Gastrocnemius medialis (tissue), 4 donors: Measurements from ENCODE around the gene NR4A1. TPM values are rescaled to one million over a fixed set of nuclear protein-coding genes. Genes with fewer than 3 reads are reported as not detected.
A peak's percentile ranks its signal among the peaks of the same experiment; 100 is the strongest.

Experiments used
- ATAC-seq, 2 donors: fragments of 150-250 bp; one replicate each; pipeline ENCODE4 v1.9.1; 2016
- DNase-seq, 2 donors: peaks; one replicate each; pipeline ENCODE4 v3.0.0-alpha.2; 2019
- H3K27ac ChIP-seq, 4 donors: fragments of 200-600 bp; sonication (generic); 1 replicate in 1 of 4; 2 replicates in 3 of 4; pipeline ENCODE4 v1.5.1; 2016 to 2018; ENCODE audit warnings: mild to moderate bottlenecking in 2 of 4, moderate library complexity in 1 of 4
- H3K27me3 ChIP-seq, 3 donors: fragments of 200-600 bp; sonication (generic) in 2 of 3; 1 replicate in 1 of 3; 2 replicates in 2 of 3; pipeline versions ENCODE4 v1.5.1 to v1.6.0; 2016 to 2019; ENCODE audit warnings: mild to moderate bottlenecking in 1 of 3, moderate library complexity in 1 of 3
- H3K36me3 ChIP-seq, 2 donors: fragments of 200-600 bp; sonication (generic) in 1 of 2; one replicate each; pipeline ENCODE4 v1.5.1; 2017 to 2018
- H3K4me1 ChIP-seq, 2 donors: fragments of 200-600 bp; sonication (generic) in 1 of 2; one replicate each; pipeline ENCODE4 v1.5.1; 2016 to 2017; ENCODE audit warnings: mild to moderate bottlenecking in 2 of 2
- H3K4me3 ChIP-seq, 4 donors: fragments of 200-600 bp; sonication (generic) in 3 of 4; 1 replicate in 1 of 4; 2 replicates in 3 of 4; pipeline ENCODE4 v1.5.1; 2016 to 2019; ENCODE audit warnings: mild to moderate bottlenecking in 2 of 4
- H3K9me3 ChIP-seq, 3 donors: fragments of 200-600 bp; sonication (generic) in 2 of 3; 1 replicate in 1 of 3; 2 replicates in 2 of 3; pipeline ENCODE4 v1.5.1; 2016 to 2019
- CTCF ChIP-seq, 5 experiments: fragments of 450-650 bp in 3 of 5; fragments of 200-600 bp in 2 of 5; sonication (generic) in 2 of 5; IDR thresholded peaks in 4 of 5; conservative IDR thresholded peaks in 1 of 5; 1 replicate in 4 of 5; 2 replicates in 1 of 5; pipeline ENCODE4 v1.5.1; 2016 to 2019; ENCODE audit warnings: antibody characterized with exemption in 5 of 5, mild to moderate bottlenecking in 3 of 5, moderate library complexity in 3 of 5
- POLR2A ChIP-seq, 2 donors: fragments of 450-650 bp; IDR thresholded peaks; one replicate each; pipeline ENCODE4 v1.6.1; 2017; ENCODE audit warnings: antibody characterized with exemption in 2 of 2, mild to moderate bottlenecking in 2 of 2, moderate library complexity in 2 of 2
- in situ Hi-C, 4 donors: fragments of 200-750 bp; cut with MboI; loops; one replicate each; pipeline versions ENCODE4 v1.15.0 to v1.8.0; 2017; ENCODE audit warnings: low sequenced_read_pairs in 4 of 4
- intact Hi-C: fragments of 100-400 bp; cut with DNase I; formaldehyde crosslinking; loops from one replicate; pipeline ENCODE4 v1.15.1; 2023; ENCODE audit warnings: low total_unique reads
- total RNA-seq, 4 donors: library from RNA; depleted of rRNA; stranded (reverse); fragments of >200 nt; gene quantifications; one replicate each; pipeline versions ENCODE4 v1.1.0 to v1.2.3, GENCODE V29; 2016

NR4A1 gene
- total RNA-seq, 4 donors from 2014 or later, result 36.3 to 248 (median 90.1) TPM

GRCh38 chr12:52063082-52063924, 12.1 kb downstream of the NR4A1 start:
- H3K27me3 ChIP-seq, result no peaks in the 10 kb centered on the region
- H3K36me3 ChIP-seq, result peaks cover 0 to 14% of the 10 kb centered on the region in 2 donors
- TF ChIP-seq POLR2A (IDR thresholded peaks at IDR 0.05) (no peak), CTCF (IDR thresholded peaks at IDR 0.05 in 4 of 5, conservative IDR thresholded peaks at IDR 0.05 in 1 of 5) (no peak)
- peak overlapping the region; percentile 77 to 95 (median 89) for H3K27ac ChIP-seq
- no peaks in the 10 kb centered on the region for H3K9me3 ChIP-seq
- in situ Hi-C loops (no loop called here), intact Hi-C loops (no loop called here)
- H3K4me3 ChIP-seq, result no peak overlapping the region
- peak in 1 of 2 donors; percentile 78 for DNase-seq
- peak in 1 of 2 donors; percentile 40 for ATAC-seq
- peaks cover 18 to 31% of the 10 kb centered on the region in 2 donors for H3K4me1 ChIP-seq

- ATAC-seq (peak; percentile 12 to 23), DNase-seq (peak in 1 of 2 donors; percentile 72)
- TF ChIP-seq POLR2A (IDR thresholded peaks at IDR 0.05), result peak; percentile 41 to 47
- TF ChIP-seq CTCF (IDR thresholded peaks at IDR 0.05 in 4 of 5, conservative IDR thresholded peaks at IDR 0.05 in 1 of 5), result no peak
- Histone ChIP-seq H3K9me3 (no peaks in the 10 kb centered on the region), H3K27ac (peak overlapping the region; percentile 77 to 95 (median 89)), H3K27me3 (no peaks in the 10 kb centered on the region), H3K36me3 (peaks cover 0 to 6% of the 10 kb centered on the region in 2 donors), H3K4me1 (peaks cover 20 to 31% of the 10 kb centered on the region in 2 donors), H3K4me3 (no peak overlapping the region)
- intact Hi-C loops, result no loop called here
- in situ Hi-C loops, result no loop called here
Measured at GRCh38 chr12:52063981-52064649, 12.9 kb downstream of the NR4A1 start.

- DNase-seq, result no peak
- intact Hi-C loops (no loop called here), in situ Hi-C loops (no loop called here)
- H3K4me1 ChIP-seq, result peaks cover 35 to 47% of the 10 kb centered on the region in 2 donors
- no peak for TF ChIP-seq POLR2A (IDR thresholded peaks at IDR 0.05)
- no peak for TF ChIP-seq CTCF (IDR thresholded peaks at IDR 0.05 in 4 of 5, conservative IDR thresholded peaks at IDR 0.05 in 1 of 5)
- H3K27me3 ChIP-seq, result no peaks in the 10 kb centered on the region
- no peak overlapping the region for H3K4me3 ChIP-seq
- no peaks in the 10 kb centered on the region for H3K36me3 ChIP-seq
- H3K27ac ChIP-seq, result no peak overlapping the region
- no peak for ATAC-seq
- H3K9me3 ChIP-seq, result no peaks in the 10 kb centered on the region
Measured at GRCh38 chr12:52066346-52067080, 15.3 kb downstream of the NR4A1 start.

- Histone ChIP-seq H3K36me3 (no peaks in the 10 kb centered on the region), H3K27ac (no peak overlapping the region), H3K4me1 (peaks cover 36 to 48% of the 10 kb centered on the region in 2 donors), H3K27me3 (no peaks in the 10 kb centered on the region), H3K4me3 (no peak overlapping the region), H3K9me3 (no peaks in the 10 kb centered on the region)
- TF ChIP-seq CTCF (IDR thresholded peaks at IDR 0.05 in 4 of 5, conservative IDR thresholded peaks at IDR 0.05 in 1 of 5), result no peak
- no peak for TF ChIP-seq POLR2A (IDR thresholded peaks at IDR 0.05)
- ATAC-seq (no peak), DNase-seq (no peak)
- in situ Hi-C loops (no loop called here), intact Hi-C loops (no loop called here)
Measured at GRCh38 chr12:52067081-52067374, 15.8 kb downstream of the NR4A1 start.
